ENCODE measurements around the gene CLCNKB.
"Not testable (repeated sequence)": the region's sequence is repeated elsewhere in the genome, so short reads cannot be mapped to it uniquely, and the experiment has no call there.

The CLCNKB gene

GRCh38 chr1:16029288-16029687 lies 14.3 kb upstream of the CLCNKB start:
- Histone ChIP-seq H3K18ac (ENCODE audit: low read length) (no peak overlapping the region), H3K79me1 (ENCODE audit: low read depth, low read length) (no peaks in the 10 kb centered on the region), H2BK12ac (ENCODE audit: low read length) (no peak overlapping the region), H2BK5ac (ENCODE audit: low read length) (no peak overlapping the region), H2BK120ac (ENCODE audit: low read depth, low read length) (no peak overlapping the region), H4K91ac (ENCODE audit: low read depth, low read length, poor library complexity) (no peak overlapping the region), H3K9me3 (replicated peaks in 1 of 2; ENCODE audit: control insufficient read depth in 2 of 2, insufficient read depth in 1 of 2, low read depth in 1 of 2, low read length in 2 of 2) (no peaks in the 10 kb centered on the region), H3K36me3 (replicated peaks in 1 of 2; ENCODE audit: control insufficient read depth in 2 of 2, insufficient read depth in 2 of 2, low read length in 2 of 2) (no peaks in the 10 kb centered on the region), H3K4me2 (ENCODE audit: insufficient read depth, low read length, poor library complexity, severe bottlenecking) (no peak overlapping the region), H2BK15ac (ENCODE audit: low read length) (no peak overlapping the region), H3K4me3 (ENCODE audit: low read length in 2 of 2) (no peak overlapping the region), H3K4ac (ENCODE audit: low read length) (no peak overlapping the region), H3K9ac (ENCODE audit: low read depth, low read length, poor library complexity) (no peak overlapping the region), H3K27me3 (ENCODE audit: control insufficient read depth in 3 of 3, insufficient read depth in 3 of 3, low read depth in 1 of 3, low read length in 3 of 3) (peaks cover 0 to 22% (median 0%) of the 10 kb centered on the region in 3 experiments), H3K27ac (replicated peaks; ENCODE audit: low read length) (no peak overlapping the region), H3K23ac (ENCODE audit: low read depth, low read length, poor library complexity) (peak overlapping the region; percentile 6), H3K14ac (ENCODE audit: low read length) (no peak overlapping the region), H2AK5ac (ENCODE audit: low read depth, low read length) (peak overlapping the region; percentile 10), H2AFZ (ENCODE audit: low read length) (no peak overlapping the region), H3K4me1 (ENCODE audit: control insufficient read depth in 2 of 2, insufficient read depth in 1 of 2, low read depth in 1 of 2, low read length in 2 of 2) (peaks cover 3 to 8% of the 10 kb centered on the region in 2 donors), H4K8ac (ENCODE audit: low read depth, low read length) (no peak overlapping the region)
- no peak for DNase-seq (ENCODE audit: low spot score)
- WGBS, 2 donors (ENCODE audit: extremely low coverage in 2 of 2, insufficient read length in 2 of 2, insufficient replicate concordance in 1 of 2) = no CpG with 5 or more reads among the region's 1 CpG

GRCh38 chr1:16031551-16031950 lies 12.0 kb upstream of the CLCNKB start:
- no peak overlapping the region for H3K14ac ChIP-seq (ENCODE audit: low read length)
- H2BK15ac ChIP-seq (ENCODE audit: low read length) = no peak overlapping the region
- H2BK12ac ChIP-seq (ENCODE audit: low read length) = no peak overlapping the region
- H2BK120ac ChIP-seq (ENCODE audit: low read depth, low read length) = no peak overlapping the region
- H3K18ac ChIP-seq (ENCODE audit: low read length) = no peak overlapping the region
- H3K4me1 ChIP-seq (ENCODE audit: control insufficient read depth in 2 of 2, insufficient read depth in 1 of 2, low read depth in 1 of 2, low read length in 2 of 2) = peaks cover 3 to 8% of the 10 kb centered on the region in 2 donors
- H3K9ac ChIP-seq (ENCODE audit: low read depth, low read length, poor library complexity) = no peak overlapping the region
- H4K8ac ChIP-seq (ENCODE audit: low read depth, low read length) = no peak overlapping the region
- H3K27ac ChIP-seq (replicated peaks; ENCODE audit: low read length) = no peak overlapping the region
- no peak overlapping the region for H3K4me3 ChIP-seq (ENCODE audit: low read length in 2 of 2)
- H3K4me2 ChIP-seq (ENCODE audit: insufficient read depth, low read length, poor library complexity, severe bottlenecking) = no peak overlapping the region
- no CpG with 5 or more reads among the region's 8 CpGs for WGBS, 2 donors (ENCODE audit: extremely low coverage in 2 of 2, insufficient read length in 2 of 2, insufficient replicate concordance in 1 of 2)
- no peak overlapping the region for H2AFZ ChIP-seq (ENCODE audit: low read length)
- H2BK5ac ChIP-seq (ENCODE audit: low read length) = no peak overlapping the region
- no peak overlapping the region for H2AK5ac ChIP-seq (ENCODE audit: low read depth, low read length)
- peaks cover 0 to 13% (median 0%) of the 10 kb centered on the region in 3 experiments for H3K27me3 ChIP-seq (ENCODE audit: control insufficient read depth in 3 of 3, insufficient read depth in 3 of 3, low read depth in 1 of 3, low read length in 3 of 3)
- H3K4ac ChIP-seq (ENCODE audit: low read length) = no peak overlapping the region
- no peaks in the 10 kb centered on the region for H3K79me1 ChIP-seq (ENCODE audit: low read depth, low read length)
- H3K23ac ChIP-seq (ENCODE audit: low read depth, low read length, poor library complexity) = no peak overlapping the region
- no peaks in the 10 kb centered on the region for H3K9me3 ChIP-seq (replicated peaks in 1 of 2; ENCODE audit: control insufficient read depth in 2 of 2, insufficient read depth in 1 of 2, low read depth in 1 of 2, low read length in 2 of 2)
- no peak overlapping the region for H4K91ac ChIP-seq (ENCODE audit: low read depth, low read length, poor library complexity)
- no peak for DNase-seq (ENCODE audit: low spot score)
- H3K36me3 ChIP-seq (replicated peaks in 1 of 2; ENCODE audit: control insufficient read depth in 2 of 2, insufficient read depth in 2 of 2, low read length in 2 of 2) = no peaks in the 10 kb centered on the region

DNA sequence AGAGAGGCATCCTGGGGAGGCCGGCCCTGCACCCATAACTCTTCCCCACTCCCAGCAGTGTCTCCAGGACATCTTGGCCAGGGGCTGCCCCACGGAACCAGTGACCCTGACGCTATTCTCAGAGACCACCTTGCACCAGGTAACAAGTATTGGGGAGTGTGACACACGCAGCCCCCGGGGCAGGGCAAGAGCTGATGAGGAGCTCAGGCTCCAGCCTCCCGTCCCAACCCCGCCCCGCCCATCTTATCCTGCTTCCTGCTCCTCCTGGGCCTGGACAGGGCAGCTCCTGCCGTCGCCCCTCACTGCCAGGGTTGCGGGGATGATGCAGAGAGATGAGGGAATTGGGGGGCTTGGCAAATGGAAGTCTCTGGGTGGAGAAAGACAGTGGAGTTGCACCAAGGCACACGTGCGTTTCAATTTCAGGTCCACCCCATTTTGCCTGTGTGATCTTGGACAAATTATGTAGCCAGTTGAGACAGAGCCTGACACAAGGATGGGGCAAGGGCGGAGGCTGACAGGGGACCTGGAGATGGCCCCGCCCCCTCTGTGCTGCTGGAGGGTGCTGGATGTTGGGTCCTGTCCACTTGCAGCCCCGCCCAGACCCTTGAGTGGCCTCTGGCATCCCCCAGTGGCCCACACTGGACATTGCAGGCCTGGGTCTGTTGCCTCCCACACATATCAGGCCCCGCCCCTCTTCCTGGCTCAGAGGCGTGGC lies 11.0 kb upstream of the CLCNKB start:
- Histone ChIP-seq H3K4me2 (ENCODE audit: insufficient read depth, low read length, poor library complexity, severe bottlenecking) (no peak overlapping the region), H3K4me1 (ENCODE audit: control insufficient read depth in 2 of 2, insufficient read depth in 1 of 2, low read depth in 1 of 2, low read length in 2 of 2) (peaks cover 0 to 2% of the 10 kb centered on the region in 2 donors), H3K9ac (ENCODE audit: low read depth, low read length, poor library complexity) (no peak overlapping the region), H3K18ac (ENCODE audit: low read length) (peak overlapping the region; percentile 50), H3K79me1 (ENCODE audit: low read depth, low read length) (no peaks in the 10 kb centered on the region), H3K14ac (ENCODE audit: low read length) (no peak overlapping the region), H2BK120ac (ENCODE audit: low read depth, low read length) (no peak overlapping the region), H3K36me3 (replicated peaks in 1 of 2; ENCODE audit: control insufficient read depth in 2 of 2, insufficient read depth in 2 of 2, low read length in 2 of 2) (no peaks in the 10 kb centered on the region), H2BK5ac (ENCODE audit: low read length) (no peak overlapping the region), H4K91ac (ENCODE audit: low read depth, low read length, poor library complexity) (no peak overlapping the region), H2BK12ac (ENCODE audit: low read length) (no peak overlapping the region), H3K4ac (ENCODE audit: low read length) (no peak overlapping the region), H2AK5ac (ENCODE audit: low read depth, low read length) (peak overlapping the region; percentile 36), H3K27me3 (ENCODE audit: control insufficient read depth in 3 of 3, insufficient read depth in 3 of 3, low read depth in 1 of 3, low read length in 3 of 3) (peaks cover 0 to 15% (median 0%) of the 10 kb centered on the region in 3 experiments), H3K4me3 (ENCODE audit: low read length in 2 of 2) (peak overlapping the region in 1 of 2 donors; percentile 5), H2BK15ac (ENCODE audit: low read length) (peak overlapping the region; percentile 14), H3K27ac (replicated peaks; ENCODE audit: low read length) (no peak overlapping the region), H3K9me3 (replicated peaks in 1 of 2; ENCODE audit: control insufficient read depth in 2 of 2, insufficient read depth in 1 of 2, low read depth in 1 of 2, low read length in 2 of 2) (no peaks in the 10 kb centered on the region), H2AFZ (ENCODE audit: low read length) (peak overlapping the region; percentile 45), H3K23ac (ENCODE audit: low read depth, low read length, poor library complexity) (peak overlapping the region; percentile 13), H4K8ac (ENCODE audit: low read depth, low read length) (no peak overlapping the region)
- peak; percentile 88 for DNase-seq (ENCODE audit: low spot score)
- WGBS, 2 donors (ENCODE audit: extremely low coverage in 2 of 2, insufficient read length in 2 of 2, insufficient replicate concordance in 1 of 2) = no CpG with 5 or more reads among the region's 18 CpGs

DNA sequence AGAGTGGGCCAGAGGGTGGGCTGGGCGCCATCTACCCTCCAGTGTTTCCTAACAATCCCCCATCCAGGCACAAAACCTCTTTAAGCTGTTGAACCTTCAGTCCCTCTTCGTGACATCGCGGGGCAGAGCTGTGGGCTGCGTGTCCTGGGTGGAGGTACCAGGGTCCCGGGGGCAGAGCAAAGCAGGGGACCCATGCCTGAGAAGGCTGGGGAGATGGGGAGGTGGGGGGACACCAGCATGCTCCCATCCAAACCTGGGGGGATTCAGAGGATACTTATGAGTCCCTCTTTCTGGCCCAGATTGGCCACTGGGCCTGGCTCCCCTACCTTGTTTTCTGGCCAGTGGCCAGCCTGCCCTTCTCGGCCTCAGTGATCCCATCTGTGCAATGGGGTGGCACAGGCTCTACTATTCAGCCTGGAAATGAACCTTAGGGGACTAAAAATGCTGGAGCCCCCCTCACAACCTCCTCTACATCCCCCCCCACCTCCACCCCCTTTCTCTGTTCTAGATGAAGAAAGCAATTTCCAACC lies 10.4 kb upstream of the CLCNKB start:
- H2BK12ac ChIP-seq (ENCODE audit: low read length); H3K9me3 ChIP-seq (replicated peaks in 1 of 2; ENCODE audit: control insufficient read depth in 2 of 2, insufficient read depth in 1 of 2, low read depth in 1 of 2, low read length in 2 of 2); H2BK15ac ChIP-seq (ENCODE audit: low read length); DNase-seq (ENCODE audit: low spot score); H2AK5ac ChIP-seq (ENCODE audit: low read depth, low read length); H2BK5ac ChIP-seq (ENCODE audit: low read length); H3K14ac ChIP-seq (ENCODE audit: low read length); H3K4ac ChIP-seq (ENCODE audit: low read length); H2BK120ac ChIP-seq (ENCODE audit: low read depth, low read length); H3K36me3 ChIP-seq (replicated peaks in 1 of 2; ENCODE audit: control insufficient read depth in 2 of 2, insufficient read depth in 2 of 2, low read length in 2 of 2); H3K4me2 ChIP-seq (ENCODE audit: insufficient read depth, low read length, poor library complexity, severe bottlenecking); H3K4me1 ChIP-seq (ENCODE audit: control insufficient read depth in 2 of 2, insufficient read depth in 1 of 2, low read depth in 1 of 2, low read length in 2 of 2); H3K4me3 ChIP-seq (ENCODE audit: low read length in 2 of 2); H4K91ac ChIP-seq (ENCODE audit: low read depth, low read length, poor library complexity); H3K27ac ChIP-seq (replicated peaks; ENCODE audit: low read length); H4K8ac ChIP-seq (ENCODE audit: low read depth, low read length); H3K79me1 ChIP-seq (ENCODE audit: low read depth, low read length): not testable (repeated sequence)
- peak overlapping the region; percentile 59 for H3K18ac ChIP-seq (ENCODE audit: low read length)
- WGBS, 2 donors (ENCODE audit: extremely low coverage in 2 of 2, insufficient read length in 2 of 2, insufficient replicate concordance in 1 of 2) = no CpG with 5 or more reads among the region's 7 CpGs
- peak overlapping the region; percentile 45 for H2AFZ ChIP-seq (ENCODE audit: low read length)
- peaks cover 0 to 13% (median 0%) of the 10 kb centered on the region in 3 experiments for H3K27me3 ChIP-seq (ENCODE audit: control insufficient read depth in 3 of 3, insufficient read depth in 3 of 3, low read depth in 1 of 3, low read length in 3 of 3)
- peak overlapping the region; percentile 77 for H3K9ac ChIP-seq (ENCODE audit: low read depth, low read length, poor library complexity)
- H3K23ac ChIP-seq (ENCODE audit: low read depth, low read length, poor library complexity) = peak overlapping the region; percentile 13

Data from neuronal stem cell (in vitro differentiated cells).